SK-N-SH treated with all-trans-retinoic acid at 6 μM for 48 hours (cell line): ENCODE measurements around the gene PSME3IP1.

Experiments
- ATAC-seq: fragments of 200-7000 bp; cut with Tn5 transposase; 3 replicates; pipeline ENCODE4 v1.9.1; 2020; ENCODE audit warnings: mild to moderate bottlenecking, moderate library complexity
- BACH2 ChIP-seq: fragments of 250-450 bp; sonication (Bioruptor Pico); IDR thresholded peaks from 2 replicates; pipeline ENCODE4 v1.9.0; 2021; ENCODE audit warnings: mild to moderate bottlenecking, borderline replicate concordance
- CREB5 ChIP-seq: fragments of 250-450 bp; sonication (Bioruptor Pico); IDR thresholded peaks from 2 replicates; pipeline ENCODE4 v1.5.1; 2020; ENCODE audit warnings: low read depth, mild to moderate bottlenecking, moderate library complexity
- CSRNP3 ChIP-seq: fragments of 250-450 bp; sonication (Bioruptor Pico); IDR thresholded peaks from 2 replicates; pipeline ENCODE4 v1.5.1; 2021; ENCODE audit warnings: mild to moderate bottlenecking, moderate library complexity
- ESRRG ChIP-seq: fragments of 250-450 bp; sonication (Bioruptor Pico); IDR thresholded peaks from 2 replicates; pipeline ENCODE4 v1.6.1; 2021; ENCODE audit warnings: mild to moderate bottlenecking
- GLIS3 ChIP-seq: fragments of 250-450 bp; sonication (Bioruptor Pico); IDR thresholded peaks from 2 replicates; pipeline ENCODE4 v1.5.0; 2020; ENCODE audit warnings: mild to moderate bottlenecking, moderate library complexity
- ISL1 ChIP-seq: fragments of 250-450 bp; sonication (Bioruptor Pico); IDR thresholded peaks from 2 replicates; pipeline ENCODE4 v2.1.2; 2022; ENCODE audit warnings: mild to moderate bottlenecking, moderate library complexity
- PATZ1 ChIP-seq: fragments of 250-450 bp; sonication (Bioruptor Pico); IDR thresholded peaks from 2 replicates; pipeline ENCODE4 v1.8.0; 2020; ENCODE audit warnings: mild to moderate bottlenecking, moderate library complexity, borderline replicate concordance
- POU6F1 ChIP-seq: fragments of 250-450 bp; sonication (Bioruptor Pico); IDR thresholded peaks from 2 replicates; pipeline ENCODE4 v1.8.0; 2021; ENCODE audit warnings: low read depth, mild to moderate bottlenecking, moderate library complexity, borderline replicate concordance
- PPARA ChIP-seq: fragments of 250-450 bp; sonication (Bioruptor Pico); IDR thresholded peaks from 2 replicates; pipeline ENCODE4 v1.5.0; 2020; ENCODE audit warnings: mild to moderate bottlenecking, borderline replicate concordance
- RARB ChIP-seq: fragments of 250-450 bp; sonication (Bioruptor Pico); IDR thresholded peaks from 2 replicates; pipeline ENCODE4 v1.8.0; 2021; ENCODE audit warnings: mild to moderate bottlenecking, moderate library complexity
- TCF4 ChIP-seq: fragments of 250-450 bp; sonication (Bioruptor Pico); IDR thresholded peaks from 2 replicates; pipeline ENCODE4 v1.8.0; 2021; ENCODE audit warnings: mild to moderate bottlenecking, moderate library complexity, borderline replicate concordance
- TOX ChIP-seq: fragments of 250-450 bp; sonication (Bioruptor Pico); IDR thresholded peaks from 2 replicates; pipeline ENCODE4 v1.8.0; 2021; ENCODE audit warnings: mild to moderate bottlenecking, moderate library complexity, borderline replicate concordance
- TSHZ2 ChIP-seq: fragments of 250-450 bp; sonication (Bioruptor Pico); IDR thresholded peaks from 2 replicates; pipeline ENCODE4 v1.5.0; 2020; ENCODE audit warnings: mild to moderate bottlenecking, moderate library complexity
- ZFP3 ChIP-seq: fragments of 250-450 bp; sonication (Bioruptor Pico); IDR thresholded peaks from 2 replicates; pipeline ENCODE4 v1.5.0; 2020; ENCODE audit warnings: mild to moderate bottlenecking, moderate library complexity
- ZFP30 ChIP-seq: fragments of 450-650 bp; formaldehyde crosslinking; IDR thresholded peaks from 2 replicates; pipeline ENCODE4 v1.5.0; 2022; ENCODE audit warnings: mild to moderate bottlenecking, moderate library complexity
- ZNF565 ChIP-seq: fragments of 450-650 bp; formaldehyde crosslinking; conservative IDR thresholded peaks from 2 replicates; pipeline ENCODE4 v1.5.0; 2020; ENCODE audit warnings: low read depth, mild to moderate bottlenecking, moderate library complexity
- ZNF70 ChIP-seq: fragments of 450-650 bp; formaldehyde crosslinking; IDR thresholded peaks from 2 replicates; pipeline ENCODE4 v1.5.0; 2020; ENCODE audit warnings: mild to moderate bottlenecking, moderate library complexity
- ZNF8 ChIP-seq: fragments of 450-650 bp; formaldehyde crosslinking; IDR thresholded peaks from 2 replicates; pipeline ENCODE4 v1.5.0; 2020; ENCODE audit warnings: mild to moderate bottlenecking, moderate library complexity

PSME3IP1 gene

GRCh38 chr16:57132470-57132869 is 53.4 kb downstream of the PSME3IP1 start:
- no peak for ATAC-seq
- TF ChIP-seq POU6F1, result no peak
- TF ChIP-seq TSHZ2 (CRISPR knock-in tag), result no peak
- TF ChIP-seq ZFP3, result no peak
- TF ChIP-seq ZNF565 (CRISPR knock-in tag), result no peak
- no peak for TF ChIP-seq CREB5 (CRISPR knock-in tag)
- TF ChIP-seq ESRRG (CRISPR knock-in tag), result no peak
- no peak for TF ChIP-seq ZFP30 (CRISPR knock-in tag)
- TF ChIP-seq ISL1 (CRISPR knock-in tag), result no peak
- TF ChIP-seq BACH2, result no peak
- no peak for TF ChIP-seq ZNF70
- no peak for TF ChIP-seq RARB (CRISPR knock-in tag)
- TF ChIP-seq CSRNP3 (CRISPR knock-in tag), result no peak
- no peak for TF ChIP-seq TOX
- no peak for TF ChIP-seq PATZ1 (CRISPR knock-in tag)
- TF ChIP-seq GLIS3 (CRISPR knock-in tag), result no peak
- no peak for TF ChIP-seq PPARA (CRISPR knock-in tag)
- TF ChIP-seq TCF4 (CRISPR knock-in tag), result no peak
- TF ChIP-seq ZNF8 (CRISPR knock-in tag), result no peak

GRCh38 chr16:57131351-57131970 is 54.4 kb downstream of the PSME3IP1 start:
- no peak for ATAC-seq
- TF ChIP-seq PATZ1 (CRISPR knock-in tag), result no peak
- TF ChIP-seq ESRRG (CRISPR knock-in tag), result no peak
- TF ChIP-seq CSRNP3 (CRISPR knock-in tag), result no peak
- TF ChIP-seq TOX, result no peak
- TF ChIP-seq ZNF565 (CRISPR knock-in tag), result no peak
- TF ChIP-seq TCF4 (CRISPR knock-in tag), result no peak
- no peak for TF ChIP-seq PPARA (CRISPR knock-in tag)
- no peak for TF ChIP-seq TSHZ2 (CRISPR knock-in tag)
- no peak for TF ChIP-seq POU6F1
- TF ChIP-seq, all 23 proteins: peak for 0
